ENCODE data around the gene ZBTB46. TPM values are rescaled to one million over a fixed set of nuclear protein-coding genes. Genes with fewer than 3 reads are reported as not detected.
"Not testable (repeated sequence)": the region's sequence is repeated elsewhere in the genome, so short reads cannot be mapped to it uniquely, and the experiment has no call there.

The ZBTB46 gene
- total RNA-seq, 1 experiment from 2014 or later = 10.7 TPM

GRCh38 chr20:63722967-63723622 lies 108.0 kb downstream of the ZBTB46 start:
- CTCF ChIA-PET = interaction anchor here (1.3 kb wide), 1 partner anchor 13 kb away, joined by 3 read pairs; the partner anchor contains the start of gene LIME1
- RAD21 ChIA-PET (ENCODE audit: low non-redundant PET in 1 of 2, low total read pairs in 2 of 2, uncharacterized antibody in 2 of 2, unreplicated experiment in 2 of 2); H3K4me3 ChIP-seq (replicated peaks in 1 of 2; ENCODE audit: low read depth in 1 of 2, low read length in 2 of 2); H3K9me2 ChIP-seq (ENCODE audit: insufficient read depth); ATAC-seq; intact Hi-C loops (cut with micrococcal nuclease); H2AFZ ChIP-seq (ENCODE audit: low read depth, low read length, poor library complexity, severe bottlenecking); H3K27ac ChIP-seq (ENCODE audit: low read depth, low read length); H3K9ac ChIP-seq (ENCODE audit: low read length); H3K4me2 ChIP-seq (ENCODE audit: low read length); DNase-seq (ENCODE audit: low read depth, low spot score); POLR2A ChIA-PET; H3K27me3 ChIP-seq (ENCODE audit: insufficient read depth, low read length); H3K4me1 ChIP-seq (ENCODE audit: control insufficient read depth in 1 of 2, insufficient read depth in 2 of 2, low read length in 2 of 2); BruUV-seq (replicated peaks); H4K20me1 ChIP-seq (ENCODE audit: insufficient read depth): not testable (repeated sequence)
- peaks cover 14 to 16% of the 10 kb centered on the region in 2 experiments; a peak in 2 of 4 replicates for H3K9me3 ChIP-seq (ENCODE audit: control insufficient read depth in 1 of 2, insufficient read depth in 1 of 2, low read depth in 1 of 2, low read length in 2 of 2)
- H3K79me2 ChIP-seq (ENCODE audit: insufficient read depth, low read length) = peaks cover 78% of the 10 kb centered on the region
- H3K36me3 ChIP-seq (ENCODE audit: control insufficient read depth in 1 of 2, insufficient read depth in 2 of 2, low read length in 2 of 2) = peaks cover 11 to 28% of the 10 kb centered on the region in 2 experiments

GRCh38 chr20:63718996-63719395 lies 112.1 kb downstream of the ZBTB46 start:
- H3K79me2 ChIP-seq (ENCODE audit: insufficient read depth, low read length) = peaks cover 80% of the 10 kb centered on the region
- DNase-seq (ENCODE audit: low read depth, low spot score) = no peak
- no peak overlapping the region for H3K4me2 ChIP-seq (ENCODE audit: low read length)
- no peak overlapping the region for H3K9ac ChIP-seq (ENCODE audit: low read length)
- no peak overlapping the region for H2AFZ ChIP-seq (ENCODE audit: low read depth, low read length, poor library complexity, severe bottlenecking)
- H4K20me1 ChIP-seq (ENCODE audit: insufficient read depth) = no peaks in the 10 kb centered on the region
- CTCF ChIA-PET = no interaction called here
- POLR2A ChIA-PET = no interaction called here
- no peak overlapping the region for H3K4me3 ChIP-seq (replicated peaks in 1 of 2; ENCODE audit: low read depth in 1 of 2, low read length in 2 of 2)
- no peaks in the 10 kb centered on the region for H3K4me1 ChIP-seq (ENCODE audit: control insufficient read depth in 1 of 2, insufficient read depth in 2 of 2, low read length in 2 of 2)
- no TSS peak for BruUV-seq (replicated peaks)
- H3K9me2 ChIP-seq (ENCODE audit: insufficient read depth) = no peaks in the 10 kb centered on the region
- H3K27me3 ChIP-seq (ENCODE audit: insufficient read depth, low read length) = no peaks in the 10 kb centered on the region
- H3K27ac ChIP-seq (ENCODE audit: low read depth, low read length) = no peak overlapping the region
- RAD21 ChIA-PET (ENCODE audit: low non-redundant PET in 1 of 2, low total read pairs in 2 of 2, uncharacterized antibody in 2 of 2, unreplicated experiment in 2 of 2) = no interaction called here
- ATAC-seq = no peak
- intact Hi-C loops (cut with micrococcal nuclease) = no loop called here
- H3K9me3 ChIP-seq (ENCODE audit: control insufficient read depth in 1 of 2, insufficient read depth in 1 of 2, low read depth in 1 of 2, low read length in 2 of 2) = peaks cover 4 to 10% of the 10 kb centered on the region in 2 experiments; a peak in 1 of 4 replicates
- peaks cover 16 to 42% of the 10 kb centered on the region in 2 experiments for H3K36me3 ChIP-seq (ENCODE audit: control insufficient read depth in 1 of 2, insufficient read depth in 2 of 2, low read length in 2 of 2)
- TF ChIP-seq ELF1 (IDR thresholded peaks at IDR 0.05; ENCODE audit: borderline replicate concordance, low read depth) (no peak), POLR2AphosphoS5 (IDR thresholded peaks at IDR 0.05; ENCODE audit: low read depth, low read length) (no peak), ZFX (IDR thresholded peaks at IDR 0.05) (no peak), TCF7L2 (IDR thresholded peaks at IDR 0.05; ENCODE audit: borderline replicate concordance, extremely low read depth, insufficient read depth, insufficient read length) (no peak), ZNF274 (IDR thresholded peaks at IDR 0.05; ENCODE audit: low read depth, low read length) (no peak), CTCF (IDR thresholded peaks at IDR 0.05 in 2 of 3, conservative IDR thresholded peaks at IDR 0.05 in 1 of 3; ENCODE audit: borderline replicate concordance in 1 of 3, insufficient read depth in 1 of 3, low read depth in 2 of 3, low read length in 2 of 3) (no peak), FOSL1 (IDR thresholded peaks at IDR 0.05; ENCODE audit: low read depth) (no peak), REST (IDR thresholded peaks at IDR 0.05; ENCODE audit: low read depth) (no peak), POLR2A (IDR thresholded peaks at IDR 0.05; ENCODE audit: borderline replicate concordance, extremely low read depth, insufficient read depth, insufficient read length) (no peak), CEBPB (IDR thresholded peaks at IDR 0.05; ENCODE audit: low read depth) (no peak), JUND (IDR thresholded peaks at IDR 0.05) (no peak), RAD21 (IDR thresholded peaks at IDR 0.05; ENCODE audit: low read depth) (no peak), YY1 (IDR thresholded peaks at IDR 0.05; ENCODE audit: extremely low read depth, insufficient replicate concordance, low read depth, low read length) (no peak), ATF3 (IDR thresholded peaks at IDR 0.05) (no peak)

Data from HCT116 (cell line).